PC-9 (cell line): ENCODE measurements around the gene RBFOX1.

Source experiments
- EZH2 ChIP-seq: fragments of 200-600 bp; sonication (generic); IDR thresholded peaks from 2 replicates; pipeline ENCODE4 v1.8.0; 2017; ENCODE audit warnings: antibody characterized with exemption, low read depth
- TF ChIP-seq, protein P1 (sequence below): fragments of 200-600 bp; sonication (generic); conservative IDR thresholded peaks from 2 replicates; pipeline ENCODE4 v1.6.1; 2017; ENCODE audit warnings: mixed run types, antibody characterized with exemption, mild to moderate bottlenecking, moderate library complexity

DNA sequence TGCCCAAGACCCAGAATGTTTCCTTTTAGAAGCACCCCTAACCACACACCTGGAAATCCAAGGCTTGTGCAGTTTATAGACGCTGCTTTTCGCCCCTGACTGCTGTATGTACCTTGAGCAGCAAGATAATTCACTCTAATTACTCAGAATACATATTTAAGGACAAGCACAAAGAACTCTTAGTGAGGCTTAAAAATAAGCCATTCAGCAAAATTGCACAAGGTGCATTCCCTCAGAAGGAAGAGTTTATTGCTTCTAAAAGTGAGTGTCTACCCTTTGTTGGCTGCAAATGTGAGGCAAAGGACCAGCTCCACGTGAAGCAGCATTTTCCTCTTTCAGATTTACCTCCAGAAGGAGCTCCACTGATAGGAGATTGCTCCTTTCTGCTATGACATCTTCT is 208.4 kb downstream of the RBFOX1 start:
- TF ChIP-seq, protein P1, sequence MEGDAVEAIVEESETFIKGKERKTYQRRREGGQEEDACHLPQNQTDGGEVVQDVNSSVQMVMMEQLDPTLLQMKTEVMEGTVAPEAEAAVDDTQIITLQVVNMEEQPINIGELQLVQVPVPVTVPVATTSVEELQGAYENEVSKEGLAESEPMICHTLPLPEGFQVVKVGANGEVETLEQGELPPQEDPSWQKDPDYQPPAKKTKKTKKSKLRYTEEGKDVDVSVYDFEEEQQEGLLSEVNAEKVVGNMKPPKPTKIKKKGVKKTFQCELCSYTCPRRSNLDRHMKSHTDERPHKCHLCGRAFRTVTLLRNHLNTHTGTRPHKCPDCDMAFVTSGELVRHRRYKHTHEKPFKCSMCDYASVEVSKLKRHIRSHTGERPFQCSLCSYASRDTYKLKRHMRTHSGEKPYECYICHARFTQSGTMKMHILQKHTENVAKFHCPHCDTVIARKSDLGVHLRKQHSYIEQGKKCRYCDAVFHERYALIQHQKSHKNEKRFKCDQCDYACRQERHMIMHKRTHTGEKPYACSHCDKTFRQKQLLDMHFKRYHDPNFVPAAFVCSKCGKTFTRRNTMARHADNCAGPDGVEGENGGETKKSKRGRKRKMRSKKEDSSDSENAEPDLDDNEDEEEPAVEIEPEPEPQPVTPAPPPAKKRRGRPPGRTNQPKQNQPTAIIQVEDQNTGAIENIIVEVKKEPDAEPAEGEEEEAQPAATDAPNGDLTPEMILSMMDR = no peak
- no peak for TF ChIP-seq EZH2
